GM18870 (cell line): ENCODE measurements around the gene HSD17B7.

ENCODE experiments used
- ATAC-seq: cut with Tn5 transposase; IDR thresholded peaks from one replicate; pipeline ENCODE4 v1.9.1; 2021; ENCODE audit warnings: moderate library complexity; ENCODE audit not compliant: unreplicated experiment

The HSD17B7 gene

GRCh38 chr1:162855461-162856150 is 65.1 kb downstream of the HSD17B7 start:
- no peak for ATAC-seq

GRCh38 chr1:162856260-162856659 is 65.8 kb downstream of the HSD17B7 start:
- no peak for ATAC-seq

- ATAC-seq = no peak
Observed at GRCh38 chr1:162857850-162858249, 67.3 kb downstream of the HSD17B7 start.

GRCh38 chr1:162859191-162859590 is 68.7 kb downstream of the HSD17B7 start:
- no peak for ATAC-seq

- no peak for ATAC-seq
Observed at GRCh38 chr1:162861101-162861500, 70.6 kb downstream of the HSD17B7 start, which contains the start of gene CCDC190. Gene CCDC190, minus strand, starts transcription at chr1:162861175. Its CDS starts 1,529 bp downstream, at chr1:162859646.

DNA sequence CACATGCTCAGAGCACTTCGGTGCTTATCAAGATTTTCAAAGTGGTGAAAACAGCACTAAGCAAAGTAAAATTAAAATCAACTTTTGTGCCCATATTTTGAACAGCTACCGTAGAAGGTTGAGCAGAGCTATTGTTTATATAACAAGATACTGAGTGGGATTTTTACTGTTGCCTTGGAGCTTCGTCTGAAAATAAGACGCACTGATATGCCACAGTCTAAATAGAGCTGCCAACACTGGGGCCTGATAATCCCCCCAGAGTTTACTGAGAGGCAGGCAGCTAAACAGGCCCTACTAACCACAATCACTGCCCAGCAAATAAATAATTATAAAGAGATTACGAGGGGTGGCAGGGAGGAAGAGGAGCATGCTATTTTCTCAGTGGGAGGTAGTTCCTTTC is 71.1 kb downstream of the HSD17B7 start:
- no peak for ATAC-seq
